Duodenal mucosa (tissue), 2 donors: ENCODE data around the gene KBTBD4.
"Not testable (repeated sequence)": the region's sequence is repeated elsewhere in the genome, so short reads cannot be mapped to it uniquely, and the experiment has no call there.

Experiments
- H3K27ac ChIP-seq: one replicate; pipeline ENCODE4 v1.7.0; 2013; ENCODE audit warnings: low read depth, low read length
- H3K27me3 ChIP-seq, 2 donors: one replicate each; pipeline ENCODE4 v1.7.0; 2013; ENCODE audit warnings: low read length in 2 of 2, control low read depth in 1 of 2; ENCODE audit not compliant: insufficient read depth in 2 of 2, control insufficient read depth in 1 of 2
- H3K36me3 ChIP-seq, 2 donors: one replicate each; pipeline ENCODE4 v1.7.0; 2013; ENCODE audit warnings: low read length in 2 of 2, control low read depth in 1 of 2; ENCODE audit not compliant: insufficient read depth in 2 of 2, control insufficient read depth in 1 of 2
- H3K4me1 ChIP-seq, 2 donors: one replicate each; pipeline ENCODE4 v1.7.0; 2013; ENCODE audit warnings: low read length in 2 of 2, control low read depth in 1 of 2; ENCODE audit not compliant: insufficient read depth in 2 of 2, control insufficient read depth in 1 of 2
- H3K4me3 ChIP-seq, 2 donors: one replicate each; pipeline ENCODE4 v1.7.0; 2013; ENCODE audit warnings: low read length in 2 of 2, low read depth in 1 of 2
- H3K9ac ChIP-seq, 2 donors: one replicate each; pipeline ENCODE4 v1.7.0; 2013; ENCODE audit warnings: low read length in 2 of 2, low read depth in 1 of 2
- H3K9me3 ChIP-seq, 2 donors: one replicate each; pipeline ENCODE4 v1.7.0; 2013; ENCODE audit warnings: low read length in 2 of 2, control low read depth in 1 of 2; ENCODE audit not compliant: control insufficient read depth in 1 of 2

Gene KBTBD4

DNA sequence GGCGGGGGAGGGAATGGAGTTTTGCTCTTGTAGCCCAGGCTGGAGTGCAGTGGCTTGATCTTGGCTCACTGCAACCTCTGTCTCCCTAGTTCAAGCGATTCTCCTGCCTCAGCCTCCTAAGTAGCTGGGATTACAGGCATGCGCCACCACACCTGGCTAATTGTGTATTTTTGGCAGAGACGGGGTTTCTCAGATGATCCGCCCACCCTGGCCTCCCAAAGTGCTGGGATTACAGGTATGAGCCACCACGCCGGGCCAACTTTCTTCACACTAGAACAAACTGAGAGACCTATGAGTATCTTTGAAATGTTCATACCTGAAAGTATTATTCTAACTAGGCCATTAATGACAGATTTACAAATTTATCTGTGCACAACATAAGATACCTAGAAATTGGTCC is 32.5 kb downstream of the KBTBD4 start:
- not testable (repeated sequence) for H3K4me3 ChIP-seq, H3K9ac ChIP-seq, H3K27ac ChIP-seq, H3K4me1 ChIP-seq, H3K9me3 ChIP-seq, H3K27me3 ChIP-seq, H3K36me3 ChIP-seq

DNA sequence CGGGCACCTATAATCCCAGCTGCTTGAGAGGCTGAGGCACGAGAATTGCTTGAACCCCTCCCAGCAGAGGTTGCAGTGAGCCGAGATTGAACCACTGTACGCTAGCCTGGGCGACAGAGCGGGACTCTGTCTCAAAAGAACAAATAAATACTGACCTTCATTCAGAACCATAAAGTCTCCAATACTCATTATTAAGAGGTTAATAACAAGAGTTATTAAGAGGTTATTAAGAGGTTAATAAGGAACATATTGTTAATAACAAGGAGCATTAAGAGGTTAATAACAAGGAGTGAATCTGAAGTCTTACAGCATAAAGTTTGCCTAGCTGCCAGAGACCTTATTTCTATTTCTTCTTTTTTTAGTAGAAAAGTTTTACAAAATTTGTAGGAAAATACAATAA is 33.5 kb downstream of the KBTBD4 start:
- no peaks in the 10 kb centered on the region for H3K36me3 ChIP-seq
- no peak overlapping the region for H3K9ac ChIP-seq
- no peak overlapping the region for H3K4me3 ChIP-seq
- H3K4me1 ChIP-seq, result peaks cover 1 to 7% of the 10 kb centered on the region in 2 donors
- H3K27ac ChIP-seq, result no peak overlapping the region
- no peaks in the 10 kb centered on the region for H3K9me3 ChIP-seq
- H3K27me3 ChIP-seq, result no peaks in the 10 kb centered on the region

- Histone ChIP-seq H3K9ac (no peak overlapping the region), H3K4me3 (no peak overlapping the region), H3K36me3 (no peaks in the 10 kb centered on the region), H3K27ac (no peak overlapping the region), H3K27me3 (no peaks in the 10 kb centered on the region), H3K9me3 (no peaks in the 10 kb centered on the region), H3K4me1 (peaks cover 10 to 14% of the 10 kb centered on the region in 2 donors)
These were observed 37.7 kb downstream of the KBTBD4 start for GRCh38 chr11:47541070-47541469.

GRCh38 chr11:47539681-47540039 is 39.1 kb downstream of the KBTBD4 start:
- Histone ChIP-seq H3K9me3 (no peaks in the 10 kb centered on the region), H3K4me1 (peaks cover 10 to 14% of the 10 kb centered on the region in 2 donors), H3K27ac (no peak overlapping the region), H3K9ac (peak overlapping the region in 1 of 2 donors; percentile 18), H3K4me3 (no peak overlapping the region), H3K36me3 (no peaks in the 10 kb centered on the region), H3K27me3 (no peaks in the 10 kb centered on the region)

DNA sequence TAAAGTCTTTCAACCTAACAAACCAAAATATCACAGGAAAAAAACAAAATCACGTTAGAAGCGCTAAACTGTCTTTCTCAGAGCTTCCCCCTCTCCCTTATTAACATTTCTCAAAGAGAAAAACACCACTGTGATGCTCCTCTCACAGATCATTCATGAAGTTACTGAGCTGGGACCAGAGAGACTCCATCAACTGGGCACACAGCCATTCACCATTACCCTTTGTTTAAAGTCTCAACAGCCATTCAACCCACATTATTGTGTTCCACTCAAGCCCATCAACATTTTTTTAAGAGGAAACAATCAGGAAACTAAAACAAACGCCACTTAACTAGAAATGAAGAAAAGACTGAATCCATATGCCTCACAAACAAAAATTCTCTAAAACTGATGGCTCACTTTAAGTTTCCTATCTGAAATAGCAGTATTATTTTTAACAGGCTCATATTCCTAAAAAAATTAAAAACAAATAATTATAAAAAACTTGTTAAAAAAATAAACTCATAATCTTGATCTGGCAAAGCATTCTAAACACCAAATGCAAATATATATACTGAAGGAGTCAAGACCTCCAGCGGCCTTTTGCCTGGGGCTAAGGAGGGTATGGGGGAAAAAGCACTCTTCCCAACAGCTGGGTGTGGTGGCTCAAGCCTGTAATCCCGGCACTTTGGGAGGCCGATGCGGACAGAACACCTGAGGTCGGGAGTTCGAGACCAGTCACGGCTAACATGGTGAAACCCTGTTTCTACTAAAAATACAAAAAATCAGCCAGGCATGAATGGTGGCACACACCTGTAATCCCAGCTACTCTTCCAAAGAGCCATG is 39.8 kb downstream of the KBTBD4 start:
- H3K9me3 ChIP-seq, result no peaks in the 10 kb centered on the region
- H3K4me1 ChIP-seq, result peaks cover 10 to 14% of the 10 kb centered on the region in 2 donors
- no peak overlapping the region for H3K27ac ChIP-seq
- no peaks in the 10 kb centered on the region for H3K36me3 ChIP-seq
- H3K4me3 ChIP-seq, result no peak overlapping the region
- H3K9ac ChIP-seq, result no peak overlapping the region
- H3K27me3 ChIP-seq, result no peaks in the 10 kb centered on the region

DNA sequence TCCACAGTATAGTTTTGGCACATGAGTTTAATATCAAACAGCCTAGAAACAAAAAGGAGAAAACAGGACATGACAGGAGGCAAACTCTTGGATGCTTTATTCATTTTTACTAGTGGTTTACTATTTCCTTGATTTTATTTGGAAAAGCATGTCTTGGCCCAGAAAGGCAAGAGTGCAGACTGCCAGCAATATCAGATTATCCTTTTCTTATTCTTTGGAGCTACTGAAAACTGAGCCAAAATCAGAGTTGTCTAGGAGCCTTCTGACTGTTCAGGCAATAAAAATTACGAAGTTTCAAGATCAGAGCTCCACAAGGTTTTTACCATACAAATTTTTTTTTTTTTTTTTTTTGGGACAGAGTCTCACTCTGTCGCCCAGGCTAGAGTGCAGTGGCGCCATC is 41.9 kb downstream of the KBTBD4 start:
- Histone ChIP-seq H3K9me3 (no peaks in the 10 kb centered on the region), H3K27me3 (no peaks in the 10 kb centered on the region), H3K4me1 (peaks cover 15 to 20% of the 10 kb centered on the region in 2 donors), H3K9ac (no peak overlapping the region), H3K4me3 (no peak overlapping the region), H3K36me3 (no peaks in the 10 kb centered on the region), H3K27ac (no peak overlapping the region)

DNA sequence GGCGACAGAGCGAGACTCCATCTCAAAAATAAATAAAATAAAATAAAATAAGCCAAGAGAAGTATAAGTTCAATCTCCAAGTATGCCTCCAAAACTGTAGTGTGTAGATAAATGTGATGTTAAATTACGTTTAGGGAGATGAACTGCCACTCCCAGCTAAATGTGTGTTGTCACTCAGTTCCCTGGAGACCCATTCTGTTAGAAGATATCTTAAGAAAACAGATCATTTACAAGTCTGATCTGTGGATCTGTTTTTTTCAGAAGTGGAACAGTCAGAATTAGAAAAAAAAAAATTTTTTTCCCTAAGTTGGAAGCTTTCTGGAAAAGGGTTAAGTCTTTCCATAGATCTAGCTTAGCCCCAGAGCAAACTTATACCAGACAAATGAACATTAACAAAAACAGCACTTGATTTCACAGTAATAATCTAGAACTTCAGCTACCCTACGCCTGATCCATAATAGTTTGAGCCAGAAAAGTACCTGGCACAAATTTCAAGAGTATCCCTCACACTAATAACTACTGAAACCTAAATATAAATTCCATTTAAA is 44.0 kb downstream of the KBTBD4 start:
- no peak overlapping the region for H3K4me3 ChIP-seq
- H3K36me3 ChIP-seq, result no peaks in the 10 kb centered on the region
- no peak overlapping the region for H3K27ac ChIP-seq
- no peak overlapping the region for H3K9ac ChIP-seq
- peaks cover 8 to 13% of the 10 kb centered on the region in 2 donors for H3K4me1 ChIP-seq
- H3K27me3 ChIP-seq, result no peaks in the 10 kb centered on the region
- no peaks in the 10 kb centered on the region for H3K9me3 ChIP-seq

GRCh38 chr11:47533690-47534151 is 45.0 kb downstream of the KBTBD4 start:
- H3K9me3 ChIP-seq, result no peaks in the 10 kb centered on the region
- no peaks in the 10 kb centered on the region for H3K27me3 ChIP-seq
- H3K36me3 ChIP-seq, result no peaks in the 10 kb centered on the region
- peaks cover 5 to 6% of the 10 kb centered on the region in 2 donors for H3K4me1 ChIP-seq
- no peak overlapping the region for H3K27ac ChIP-seq
- H3K9ac ChIP-seq, result no peak overlapping the region
- H3K4me3 ChIP-seq, result no peak overlapping the region

DNA sequence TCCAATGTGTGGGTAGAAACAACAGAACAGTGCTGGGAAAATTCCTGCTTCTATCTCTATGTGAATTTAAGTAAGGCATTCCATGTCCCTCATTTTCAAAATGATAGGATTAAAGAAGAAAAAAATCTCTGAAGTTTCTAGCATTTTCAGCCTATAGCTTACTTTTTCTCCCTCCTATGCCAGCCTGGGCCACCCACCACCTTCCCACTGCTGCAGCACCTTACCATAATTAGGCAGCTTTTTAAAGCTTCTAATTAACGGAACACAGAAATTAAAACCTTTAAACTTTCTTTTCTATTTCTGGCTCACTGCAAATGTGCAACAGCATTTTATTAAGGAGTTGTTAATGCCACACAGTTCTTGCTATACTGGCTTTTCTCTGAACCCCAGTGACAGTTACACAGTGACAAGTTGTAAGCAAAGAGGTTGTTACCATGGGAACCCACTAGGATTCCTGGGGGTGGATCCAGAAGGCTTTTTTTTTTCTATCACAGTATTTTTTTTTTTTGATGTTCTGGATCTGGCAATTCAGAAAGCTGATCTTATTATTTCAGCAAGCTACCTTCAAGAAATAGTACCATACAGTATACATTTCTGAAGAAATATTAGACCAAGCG is 46.1 kb downstream of the KBTBD4 start:
- no peaks in the 10 kb centered on the region for H3K27me3 ChIP-seq
- H3K9me3 ChIP-seq, result no peaks in the 10 kb centered on the region
- H3K4me1 ChIP-seq, result peaks cover 5 to 6% of the 10 kb centered on the region in 2 donors
- no peak overlapping the region for H3K9ac ChIP-seq
- no peak overlapping the region for H3K4me3 ChIP-seq
- H3K27ac ChIP-seq, result no peak overlapping the region
- H3K36me3 ChIP-seq, result no peaks in the 10 kb centered on the region

GRCh38 chr11:47531666-47532065 is 47.1 kb downstream of the KBTBD4 start:
- Histone ChIP-seq H3K9ac (no peak overlapping the region), H3K9me3 (no peaks in the 10 kb centered on the region), H3K27ac (no peak overlapping the region), H3K27me3 (no peaks in the 10 kb centered on the region), H3K4me3 (no peak overlapping the region), H3K4me1 (peaks cover 5 to 6% of the 10 kb centered on the region in 2 donors), H3K36me3 (no peaks in the 10 kb centered on the region)
